Endothelial cell of hepatic sinusoid (primary cell): ENCODE results near the gene MAN2A1.
"Not testable (repeated sequence)": the region's sequence is repeated elsewhere in the genome, so short reads cannot be mapped to it uniquely, and the experiment has no call there.

Source experiments
- in situ Hi-C: cut with HindIII; loops from 2 replicates; pipeline ENCODE4 v1.10.0; 2017; ENCODE audit warnings: low sequenced_read_pairs

Gene MAN2A1

GRCh38 chr5:109748546-109748945, 58.8 kb downstream of the MAN2A1 start:
- in situ Hi-C loops, result no loop called here

GRCh38 chr5:109750463-109750862, 60.7 kb downstream of the MAN2A1 start:
- in situ Hi-C loops, result no loop called here

GRCh38 chr5:109753279-109753678, 63.6 kb downstream of the MAN2A1 start:
- in situ Hi-C loops, result no loop called here

- in situ Hi-C loops, result no loop called here
Measured at GRCh38 chr5:109754319-109754718, 64.6 kb downstream of the MAN2A1 start.

- in situ Hi-C loops, result no loop called here
Measured at GRCh38 chr5:109755761-109756160, 66.0 kb downstream of the MAN2A1 start.

- in situ Hi-C loops, result no loop called here
Measured at GRCh38 chr5:109756543-109757185, 66.9 kb downstream of the MAN2A1 start.

GRCh38 chr5:109757490-109757889, 67.8 kb downstream of the MAN2A1 start:
- in situ Hi-C loops, result no loop called here

- in situ Hi-C loops, result no loop called here
Measured at GRCh38 chr5:109759306-109759705, 69.6 kb downstream of the MAN2A1 start.

- in situ Hi-C loops, result not testable (repeated sequence)
Measured at GRCh38 chr5:109760130-109760529, 70.4 kb downstream of the MAN2A1 start.

- in situ Hi-C loops, result no loop called here
Measured at GRCh38 chr5:109762821-109763220, 73.1 kb downstream of the MAN2A1 start.

- in situ Hi-C loops, result no loop called here
Measured at GRCh38 chr5:109767184-109767995, 77.7 kb downstream of the MAN2A1 start.

GRCh38 chr5:109767997-109768396, 78.3 kb downstream of the MAN2A1 start:
- in situ Hi-C loops, result no loop called here

GRCh38 chr5:109769597-109770291, 80.0 kb downstream of the MAN2A1 start:
- in situ Hi-C loops, result no loop called here

- in situ Hi-C loops, result no loop called here
Measured at GRCh38 chr5:109775130-109775529, 85.4 kb downstream of the MAN2A1 start.

- in situ Hi-C loops, result no loop called here
Measured at GRCh38 chr5:109779036-109779735, 89.5 kb downstream of the MAN2A1 start.

- in situ Hi-C loops, result no loop called here
Measured at GRCh38 chr5:109784687-109785086, 95.0 kb downstream of the MAN2A1 start.

GRCh38 chr5:109786206-109786855, 96.6 kb downstream of the MAN2A1 start:
- in situ Hi-C loops, result no loop called here

- in situ Hi-C loops, result no loop called here
Measured at GRCh38 chr5:109788596-109788995, 98.9 kb downstream of the MAN2A1 start.

GRCh38 chr5:109792613-109793012, 102.9 kb downstream of the MAN2A1 start:
- in situ Hi-C loops, result loop anchor here (5.0 kb wide), 1 partner anchor 50 kb away; no protein-coding TSS in a partner anchor

- in situ Hi-C loops, result no loop called here
Measured at GRCh38 chr5:109803854-109804253, 114.1 kb downstream of the MAN2A1 start.

- in situ Hi-C loops, result no loop called here
Measured at GRCh38 chr5:109805472-109805871, 115.7 kb downstream of the MAN2A1 start.
